HCT116 (cell line): Measurements from ENCODE around the gene APOH.

Experiments
- ELF1 ChIP-seq: IDR thresholded peaks from 2 replicates; pipeline ENCODE4 v1.6.1; 2012; ENCODE audit warnings: low read depth, borderline replicate concordance
- EZH2 ChIP-seq: fragments of 200-600 bp; sonication (generic); IDR thresholded peaks from 2 replicates; pipeline ENCODE4 v1.6.1; 2017; ENCODE audit warnings: antibody characterized with exemption, mixed run types
- EZH2phosphoT487 ChIP-seq: fragments of 200-600 bp; IDR thresholded peaks from 2 replicates; pipeline ENCODE4 v1.6.1; 2018; ENCODE audit warnings: antibody characterized with exemption, borderline replicate concordance
- FOSL1 ChIP-seq: IDR thresholded peaks from 2 replicates; pipeline ENCODE4 v1.6.1; 2012; ENCODE audit warnings: low read depth
- POLR2A ChIP-seq: IDR thresholded peaks from 2 replicates; pipeline ENCODE4 v1.7.0; 2011; ENCODE audit warnings: borderline replicate concordance; ENCODE audit not compliant: insufficient read depth, insufficient read length; ENCODE audit errors: extremely low read depth
- POLR2AphosphoS5 ChIP-seq: IDR thresholded peaks from 2 replicates; pipeline ENCODE4 v1.6.1; 2011; ENCODE audit warnings: mild to moderate bottlenecking, low read depth, low read length, moderate library complexity
- TCF7L2 ChIP-seq: IDR thresholded peaks from 2 replicates; pipeline ENCODE4 v1.7.0; 2011; ENCODE audit warnings: borderline replicate concordance, inconsistent platforms; ENCODE audit not compliant: insufficient read depth, insufficient read length; ENCODE audit errors: extremely low read depth
- TF ChIP-seq, protein P1 (sequence below), 3 experiments: fragments of 200-600 bp in 1 of 3; sonication (generic) in 1 of 3; IDR thresholded peaks in 2 of 3; conservative IDR thresholded peaks in 1 of 3; 2 replicates each; pipeline ENCODE4 v1.5.1; 2012 to 2017; ENCODE audit warnings: low read depth in 2 of 3, low read length in 2 of 3, antibody characterized with exemption in 1 of 3, borderline replicate concordance in 1 of 3, control low read depth in 1 of 3, mild to moderate bottlenecking in 1 of 3, mixed read lengths in 1 of 3, mixed run types in 1 of 3, moderate library complexity in 1 of 3; ENCODE audit not compliant: insufficient read depth in 1 of 3
- TF ChIP-seq, protein P2 (sequence below): IDR thresholded peaks from 2 replicates; pipeline ENCODE4 v1.6.1; 2012; ENCODE audit warnings: low read depth
- TF ChIP-seq, protein P3 (sequence below): IDR thresholded peaks from 2 replicates; pipeline ENCODE4 v1.6.1; 2012

DNA sequence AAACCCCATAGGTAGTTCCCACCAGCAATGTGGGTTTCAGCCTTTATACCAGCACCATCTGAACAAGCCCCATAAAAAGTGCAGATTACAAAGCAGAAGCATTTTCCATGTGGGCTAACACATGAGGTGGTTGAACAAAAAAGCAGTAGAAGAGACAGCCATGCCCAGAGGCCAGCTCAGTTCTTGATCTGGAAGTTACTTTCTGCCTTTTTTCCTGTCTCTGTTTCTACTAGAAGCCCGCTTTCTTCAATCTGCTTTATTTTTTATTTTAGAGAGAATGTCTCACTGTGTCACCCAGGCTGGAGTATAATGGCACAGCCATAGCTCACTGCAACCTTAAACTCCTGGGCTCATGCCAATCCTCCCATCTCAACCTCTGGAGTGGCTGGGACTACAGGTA lies 31.5 kb upstream of the APOH start:
- TF ChIP-seq POLR2A, result no peak
- TF ChIP-seq EZH2phosphoT487, result no peak
- TF ChIP-seq, protein P1, sequence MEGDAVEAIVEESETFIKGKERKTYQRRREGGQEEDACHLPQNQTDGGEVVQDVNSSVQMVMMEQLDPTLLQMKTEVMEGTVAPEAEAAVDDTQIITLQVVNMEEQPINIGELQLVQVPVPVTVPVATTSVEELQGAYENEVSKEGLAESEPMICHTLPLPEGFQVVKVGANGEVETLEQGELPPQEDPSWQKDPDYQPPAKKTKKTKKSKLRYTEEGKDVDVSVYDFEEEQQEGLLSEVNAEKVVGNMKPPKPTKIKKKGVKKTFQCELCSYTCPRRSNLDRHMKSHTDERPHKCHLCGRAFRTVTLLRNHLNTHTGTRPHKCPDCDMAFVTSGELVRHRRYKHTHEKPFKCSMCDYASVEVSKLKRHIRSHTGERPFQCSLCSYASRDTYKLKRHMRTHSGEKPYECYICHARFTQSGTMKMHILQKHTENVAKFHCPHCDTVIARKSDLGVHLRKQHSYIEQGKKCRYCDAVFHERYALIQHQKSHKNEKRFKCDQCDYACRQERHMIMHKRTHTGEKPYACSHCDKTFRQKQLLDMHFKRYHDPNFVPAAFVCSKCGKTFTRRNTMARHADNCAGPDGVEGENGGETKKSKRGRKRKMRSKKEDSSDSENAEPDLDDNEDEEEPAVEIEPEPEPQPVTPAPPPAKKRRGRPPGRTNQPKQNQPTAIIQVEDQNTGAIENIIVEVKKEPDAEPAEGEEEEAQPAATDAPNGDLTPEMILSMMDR (IDR thresholded peaks at IDR 0.05 in 2 of 3, conservative IDR thresholded peaks at IDR 0.05 in 1 of 3; ENCODE audit: borderline replicate concordance in 1 of 3, insufficient read depth in 1 of 3, low read depth in 2 of 3, low read length in 2 of 3), result no peak
- TF ChIP-seq EZH2, result no peak
- no peak for TF ChIP-seq ELF1
- TF ChIP-seq POLR2AphosphoS5, result no peak
- TF ChIP-seq TCF7L2, result no peak
- TF ChIP-seq, protein P2, sequence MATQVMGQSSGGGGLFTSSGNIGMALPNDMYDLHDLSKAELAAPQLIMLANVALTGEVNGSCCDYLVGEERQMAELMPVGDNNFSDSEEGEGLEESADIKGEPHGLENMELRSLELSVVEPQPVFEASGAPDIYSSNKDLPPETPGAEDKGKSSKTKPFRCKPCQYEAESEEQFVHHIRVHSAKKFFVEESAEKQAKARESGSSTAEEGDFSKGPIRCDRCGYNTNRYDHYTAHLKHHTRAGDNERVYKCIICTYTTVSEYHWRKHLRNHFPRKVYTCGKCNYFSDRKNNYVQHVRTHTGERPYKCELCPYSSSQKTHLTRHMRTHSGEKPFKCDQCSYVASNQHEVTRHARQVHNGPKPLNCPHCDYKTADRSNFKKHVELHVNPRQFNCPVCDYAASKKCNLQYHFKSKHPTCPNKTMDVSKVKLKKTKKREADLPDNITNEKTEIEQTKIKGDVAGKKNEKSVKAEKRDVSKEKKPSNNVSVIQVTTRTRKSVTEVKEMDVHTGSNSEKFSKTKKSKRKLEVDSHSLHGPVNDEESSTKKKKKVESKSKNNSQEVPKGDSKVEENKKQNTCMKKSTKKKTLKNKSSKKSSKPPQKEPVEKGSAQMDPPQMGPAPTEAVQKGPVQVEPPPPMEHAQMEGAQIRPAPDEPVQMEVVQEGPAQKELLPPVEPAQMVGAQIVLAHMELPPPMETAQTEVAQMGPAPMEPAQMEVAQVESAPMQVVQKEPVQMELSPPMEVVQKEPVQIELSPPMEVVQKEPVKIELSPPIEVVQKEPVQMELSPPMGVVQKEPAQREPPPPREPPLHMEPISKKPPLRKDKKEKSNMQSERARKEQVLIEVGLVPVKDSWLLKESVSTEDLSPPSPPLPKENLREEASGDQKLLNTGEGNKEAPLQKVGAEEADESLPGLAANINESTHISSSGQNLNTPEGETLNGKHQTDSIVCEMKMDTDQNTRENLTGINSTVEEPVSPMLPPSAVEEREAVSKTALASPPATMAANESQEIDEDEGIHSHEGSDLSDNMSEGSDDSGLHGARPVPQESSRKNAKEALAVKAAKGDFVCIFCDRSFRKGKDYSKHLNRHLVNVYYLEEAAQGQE, result no peak
- TF ChIP-seq, protein P3, sequence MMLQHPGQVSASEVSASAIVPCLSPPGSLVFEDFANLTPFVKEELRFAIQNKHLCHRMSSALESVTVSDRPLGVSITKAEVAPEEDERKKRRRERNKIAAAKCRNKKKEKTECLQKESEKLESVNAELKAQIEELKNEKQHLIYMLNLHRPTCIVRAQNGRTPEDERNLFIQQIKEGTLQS, result no peak
- TF ChIP-seq FOSL1, result no peak
